Lower leg skin (tissue), 3 donors: ENCODE results near the gene GOLPH3L.

Experiments
- CTCF ChIP-seq, 3 donors: fragments of 450-650 bp; IDR thresholded peaks; one replicate each; pipeline ENCODE4 v1.5.1; 2016; ENCODE audit warnings: antibody characterized with exemption in 3 of 3, mild to moderate bottlenecking in 3 of 3, moderate library complexity in 2 of 3
- POLR2A ChIP-seq, 2 donors: fragments of 450-650 bp; IDR thresholded peaks; one replicate each; pipeline ENCODE4 v1.6.1; 2016 to 2017; ENCODE audit warnings: antibody characterized with exemption in 2 of 2, mild to moderate bottlenecking in 1 of 2, moderate library complexity in 1 of 2

GRCh38 chr1:150609732-150610131 lies 87.2 kb downstream of the GOLPH3L start:
- TF ChIP-seq CTCF (IDR thresholded peaks at IDR 0.05), result no peak
- no peak for TF ChIP-seq POLR2A (IDR thresholded peaks at IDR 0.05)
